ENCODE measurements around the gene CCDC12.

GRCh38 chr3:46988616-46989015 is 12.1 kb upstream of the CCDC12 start:
- no peak for TF ChIP-seq CTCF (IDR thresholded peaks at IDR 0.05)
- TF ChIP-seq POLR2A (IDR thresholded peaks at IDR 0.05), result no peak
